Measurements from ENCODE around the gene GDPD5. TPM values are rescaled to one million over a fixed set of nuclear protein-coding genes. Genes with fewer than 3 reads are reported as not detected.

Gene GDPD5
- total and polyA plus RNA-seq, 2 donors (not counting 1 experiment from before 2014, with no cell fraction given), result 2.5 to 3.1 TPM

DNA sequence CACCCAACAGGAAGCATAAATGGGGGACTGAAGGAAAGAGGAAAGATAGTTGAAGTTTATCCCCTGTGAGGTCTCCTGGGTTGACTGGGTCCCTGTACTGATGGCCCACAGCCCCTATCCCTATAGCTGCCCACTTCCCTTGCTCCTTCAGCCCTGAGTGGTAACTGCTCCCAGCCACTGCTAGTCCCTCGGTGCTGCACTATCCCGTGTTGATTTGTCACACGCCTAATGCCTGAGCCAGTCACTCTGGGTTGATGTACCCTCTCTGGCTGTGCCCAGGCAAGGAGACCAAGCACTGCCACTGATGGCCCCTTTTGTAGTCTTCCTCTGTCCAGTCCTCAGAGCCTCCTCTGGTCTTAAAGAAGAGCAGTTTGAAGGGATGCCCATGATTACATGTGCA lies 9.6 kb downstream of the GDPD5 start:
- H3K27ac ChIP-seq (ENCODE audit: insufficient read depth, low read length), result no peak overlapping the region
- H3K36me3 ChIP-seq (ENCODE audit: control insufficient read depth, insufficient read depth, low read length), result no peaks in the 10 kb centered on the region
- H3K79me2 ChIP-seq (ENCODE audit: control insufficient read depth, insufficient read depth, low read length), result no peaks in the 10 kb centered on the region
- no peak for DNase-seq (ENCODE audit: low read depth in 2 of 2)
- no peak overlapping the region for H3K4me2 ChIP-seq (ENCODE audit: extremely low read depth, insufficient read depth, low read length)
- H4K20me1 ChIP-seq (ENCODE audit: control insufficient read depth, extremely low read depth, insufficient read depth, low read length), result no peaks in the 10 kb centered on the region
- H3K4me1 ChIP-seq (ENCODE audit: control insufficient read depth, extremely low read depth, insufficient read depth, low read length), result no peaks in the 10 kb centered on the region
- H3K9me3 ChIP-seq (ENCODE audit: control insufficient read depth, insufficient read depth, low read depth, low read length), result no peaks in the 10 kb centered on the region
- no peak overlapping the region for H2AFZ ChIP-seq (ENCODE audit: low read length)
- no peak for TF ChIP-seq CTCF (conservative IDR thresholded peaks at IDR 0.05 in 1 of 2, IDR thresholded peaks at IDR 0.05 in 1 of 2; ENCODE audit: low read depth in 1 of 2, low read length in 2 of 2)
- no peak for TF ChIP-seq EZH2 (IDR thresholded peaks at IDR 0.05; ENCODE audit: low read length, missing control alignments)
- H3K27me3 ChIP-seq (ENCODE audit: control insufficient read depth, insufficient read depth, low read length), result peaks cover 6% of the 10 kb centered on the region
- no peak overlapping the region for H3K9ac ChIP-seq (ENCODE audit: insufficient read depth, low read length)
- H3K4me3 ChIP-seq (replicated peaks in 1 of 4; ENCODE audit: control extremely low read depth in 1 of 4, insufficient read depth in 1 of 4, low read depth in 3 of 4, low read length in 4 of 4), result no peak overlapping the region

- TF ChIP-seq EZH2 (IDR thresholded peaks at IDR 0.05; ENCODE audit: low read length, missing control alignments), result no peak
- TF ChIP-seq CTCF (conservative IDR thresholded peaks at IDR 0.05 in 1 of 2, IDR thresholded peaks at IDR 0.05 in 1 of 2; ENCODE audit: low read depth in 1 of 2, low read length in 2 of 2), result no peak
- Histone ChIP-seq H3K27me3 (ENCODE audit: control insufficient read depth, insufficient read depth, low read length) (peaks cover 6% of the 10 kb centered on the region), H3K9ac (ENCODE audit: insufficient read depth, low read length) (no peak overlapping the region), H3K79me2 (ENCODE audit: control insufficient read depth, insufficient read depth, low read length) (no peaks in the 10 kb centered on the region), H3K27ac (ENCODE audit: insufficient read depth, low read length) (no peak overlapping the region), H3K36me3 (ENCODE audit: control insufficient read depth, insufficient read depth, low read length) (no peaks in the 10 kb centered on the region), H3K4me1 (ENCODE audit: control insufficient read depth, extremely low read depth, insufficient read depth, low read length) (no peaks in the 10 kb centered on the region), H4K20me1 (ENCODE audit: control insufficient read depth, extremely low read depth, insufficient read depth, low read length) (no peaks in the 10 kb centered on the region), H2AFZ (ENCODE audit: low read length) (no peak overlapping the region), H3K9me3 (ENCODE audit: control insufficient read depth, insufficient read depth, low read depth, low read length) (no peaks in the 10 kb centered on the region), H3K4me2 (ENCODE audit: extremely low read depth, insufficient read depth, low read length) (no peak overlapping the region), H3K4me3 (replicated peaks in 1 of 4; ENCODE audit: control extremely low read depth in 1 of 4, insufficient read depth in 1 of 4, low read depth in 3 of 4, low read length in 4 of 4) (no peak overlapping the region)
- no peak for DNase-seq (ENCODE audit: low read depth in 2 of 2)
Measured at GRCh38 chr11:75514596-75514995, 11.1 kb downstream of the GDPD5 start.

DNA sequence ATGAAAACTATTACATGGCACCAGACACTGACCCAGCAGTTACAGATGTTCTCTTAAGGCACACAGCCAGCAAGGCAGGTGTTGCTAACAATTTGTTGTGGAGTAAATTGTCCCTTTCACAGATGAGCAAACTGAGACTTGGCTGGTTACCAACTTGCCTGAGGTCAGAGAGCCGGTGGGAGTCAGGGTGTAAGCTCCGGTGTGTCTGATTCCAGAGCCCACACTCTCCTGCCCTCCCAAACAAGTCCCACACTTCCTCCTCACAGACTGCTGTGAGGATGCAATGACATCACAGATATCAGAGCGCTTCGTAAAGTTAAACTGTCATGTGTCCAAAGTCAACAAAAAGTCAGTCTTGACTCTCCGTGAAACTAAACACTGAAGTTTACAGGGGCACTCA lies 12.5 kb downstream of the GDPD5 start:
- Histone ChIP-seq H3K4me3 (replicated peaks in 1 of 4; ENCODE audit: control extremely low read depth in 1 of 4, insufficient read depth in 1 of 4, low read depth in 3 of 4, low read length in 4 of 4) (no peak overlapping the region), H2AFZ (ENCODE audit: low read length) (no peak overlapping the region), H3K4me1 (ENCODE audit: control insufficient read depth, extremely low read depth, insufficient read depth, low read length) (no peaks in the 10 kb centered on the region), H3K9me3 (ENCODE audit: control insufficient read depth, insufficient read depth, low read depth, low read length) (no peaks in the 10 kb centered on the region), H3K27ac (ENCODE audit: insufficient read depth, low read length) (no peak overlapping the region), H3K36me3 (ENCODE audit: control insufficient read depth, insufficient read depth, low read length) (no peaks in the 10 kb centered on the region), H3K79me2 (ENCODE audit: control insufficient read depth, insufficient read depth, low read length) (no peaks in the 10 kb centered on the region), H3K9ac (ENCODE audit: insufficient read depth, low read length) (no peak overlapping the region), H4K20me1 (ENCODE audit: control insufficient read depth, extremely low read depth, insufficient read depth, low read length) (no peaks in the 10 kb centered on the region), H3K4me2 (ENCODE audit: extremely low read depth, insufficient read depth, low read length) (no peak overlapping the region), H3K27me3 (ENCODE audit: control insufficient read depth, insufficient read depth, low read length) (peaks cover 6% of the 10 kb centered on the region)
- TF ChIP-seq CTCF (conservative IDR thresholded peaks at IDR 0.05 in 1 of 2, IDR thresholded peaks at IDR 0.05 in 1 of 2; ENCODE audit: low read depth in 1 of 2, low read length in 2 of 2) (no peak), EZH2 (IDR thresholded peaks at IDR 0.05; ENCODE audit: low read length, missing control alignments) (no peak)
- DNase-seq (ENCODE audit: low read depth in 2 of 2), result peak; percentile 56 to 67

Data from fibroblast of lung (primary cell).